C1 segment of cervical spinal cord (tissue), 14 donors: ENCODE results near the gene DTX1.

ENCODE experiments used
- DNase-seq, 14 donors: peaks; one replicate each; lab custom pipeline; 2025; lab: John Stamatoyannopoulos, UW

DTX1 gene

DNA sequence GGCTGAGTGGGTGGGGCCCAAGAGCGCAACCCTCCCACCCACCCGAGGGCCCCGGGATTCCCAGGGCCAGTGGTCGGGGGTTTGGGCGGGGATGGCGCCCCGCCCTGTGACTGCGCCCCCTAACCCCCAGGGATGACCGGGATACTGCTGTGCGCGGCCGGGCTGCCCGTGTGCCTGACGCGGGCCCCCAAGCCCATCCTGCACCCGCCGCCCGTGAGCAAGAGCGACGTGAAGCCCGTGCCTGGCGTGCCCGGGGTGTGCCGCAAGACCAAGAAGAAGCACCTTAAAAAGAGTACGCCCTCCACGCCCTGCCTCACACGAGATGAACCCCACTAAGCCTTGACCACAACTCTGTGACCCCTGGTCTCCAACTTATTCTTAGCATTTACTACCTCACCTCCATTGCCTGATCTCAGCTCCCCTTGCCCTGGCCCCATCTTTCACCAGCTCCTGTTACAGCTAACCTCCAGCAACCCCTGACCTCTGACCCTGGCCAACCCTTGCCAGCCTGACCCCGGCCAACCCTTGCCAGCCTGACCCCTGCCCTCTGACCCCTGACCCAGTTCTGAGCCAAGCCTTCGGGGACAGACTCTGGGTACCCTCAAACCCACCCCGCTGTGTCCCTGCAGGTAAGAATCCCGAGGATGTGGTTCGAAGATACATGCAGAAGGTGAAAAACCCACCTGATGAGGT lies 37.0 kb downstream of the DTX1 start:
- no peak for DNase-seq

GRCh38 chr12:113094738-113095137 lies 38.2 kb downstream of the DTX1 start:
- no peak for DNase-seq

- no peak for DNase-seq
Observed at GRCh38 chr12:113095405-113095804, 38.9 kb downstream of the DTX1 start.

DNA sequence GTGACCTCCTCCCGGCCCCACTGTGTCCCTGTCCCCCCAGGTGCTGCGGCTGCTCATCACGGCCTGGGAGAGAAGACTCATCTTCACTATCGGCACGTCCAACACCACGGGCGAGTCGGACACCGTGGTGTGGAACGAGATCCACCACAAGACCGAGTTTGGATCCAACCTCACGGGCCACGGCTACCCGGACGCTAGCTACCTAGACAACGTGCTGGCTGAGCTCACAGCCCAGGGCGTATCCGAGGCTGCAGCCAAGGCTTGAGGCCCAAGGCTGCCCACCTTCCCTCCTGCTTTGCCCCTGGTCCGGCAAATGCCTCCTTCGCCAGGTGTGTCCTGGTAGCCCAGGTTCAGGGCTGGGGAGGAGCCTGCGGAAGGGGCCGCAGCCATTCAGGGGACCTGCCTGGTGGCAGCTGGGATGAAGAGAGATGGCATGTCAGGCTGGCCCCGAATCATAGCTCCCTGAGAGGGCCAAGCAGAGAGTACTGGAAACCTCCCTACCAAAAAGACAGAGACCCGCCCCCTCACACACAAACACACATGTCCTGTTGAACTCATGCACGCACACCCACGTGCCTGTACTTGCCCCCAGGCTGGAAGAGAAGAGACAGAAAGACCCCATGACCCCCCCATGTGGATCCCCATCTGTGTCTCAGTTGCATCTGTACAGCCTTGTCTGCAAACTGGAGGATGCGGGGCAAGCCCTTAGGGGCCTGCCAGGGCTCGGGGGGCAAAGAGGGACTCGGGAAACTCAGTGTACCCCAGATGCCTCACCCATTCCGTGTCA lies 40.3 kb downstream of the DTX1 start:
- peak in 2 of 14 donors; percentile 25 to 26 for DNase-seq

- peak in 13 of 14 donors; percentile 34 to 86 (median 68) for DNase-seq
Observed at GRCh38 chr12:113097716-113098440, 41.3 kb downstream of the DTX1 start.

- peak in 13 of 14 donors; percentile 21 to 86 (median 71) for DNase-seq
Observed at GRCh38 chr12:113098441-113099028, 42.0 kb downstream of the DTX1 start.

- no peak for DNase-seq
Observed at GRCh38 chr12:113099364-113099763, 42.8 kb downstream of the DTX1 start.

DNA sequence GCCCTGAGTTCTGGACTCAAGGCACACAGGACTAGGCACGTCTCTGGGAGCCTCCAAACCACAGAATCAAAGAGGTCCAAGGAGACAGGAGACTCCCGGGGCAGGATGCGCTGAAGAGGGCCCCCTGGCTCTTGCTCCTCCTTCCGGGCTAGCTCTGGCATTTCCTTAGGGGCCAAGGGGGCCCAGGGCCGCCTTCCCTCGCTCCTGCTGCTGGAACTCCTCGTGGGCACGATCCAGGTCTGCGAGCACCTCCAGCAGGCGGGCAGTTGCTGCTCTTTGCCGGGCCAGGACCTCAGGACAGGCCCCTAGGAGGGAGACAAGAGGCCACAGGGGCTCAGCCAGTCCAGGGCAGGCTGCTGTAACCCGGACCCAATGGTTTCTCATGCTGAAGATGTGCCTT lies 43.2 kb downstream of the DTX1 start:
- DNase-seq = no peak

GRCh38 chr12:113101751-113102150 lies 45.2 kb downstream of the DTX1 start:
- peak in 1 of 14 donors; percentile 7 for DNase-seq

GRCh38 chr12:113102811-113103210 lies 46.3 kb downstream of the DTX1 start:
- DNase-seq = no peak

DNA sequence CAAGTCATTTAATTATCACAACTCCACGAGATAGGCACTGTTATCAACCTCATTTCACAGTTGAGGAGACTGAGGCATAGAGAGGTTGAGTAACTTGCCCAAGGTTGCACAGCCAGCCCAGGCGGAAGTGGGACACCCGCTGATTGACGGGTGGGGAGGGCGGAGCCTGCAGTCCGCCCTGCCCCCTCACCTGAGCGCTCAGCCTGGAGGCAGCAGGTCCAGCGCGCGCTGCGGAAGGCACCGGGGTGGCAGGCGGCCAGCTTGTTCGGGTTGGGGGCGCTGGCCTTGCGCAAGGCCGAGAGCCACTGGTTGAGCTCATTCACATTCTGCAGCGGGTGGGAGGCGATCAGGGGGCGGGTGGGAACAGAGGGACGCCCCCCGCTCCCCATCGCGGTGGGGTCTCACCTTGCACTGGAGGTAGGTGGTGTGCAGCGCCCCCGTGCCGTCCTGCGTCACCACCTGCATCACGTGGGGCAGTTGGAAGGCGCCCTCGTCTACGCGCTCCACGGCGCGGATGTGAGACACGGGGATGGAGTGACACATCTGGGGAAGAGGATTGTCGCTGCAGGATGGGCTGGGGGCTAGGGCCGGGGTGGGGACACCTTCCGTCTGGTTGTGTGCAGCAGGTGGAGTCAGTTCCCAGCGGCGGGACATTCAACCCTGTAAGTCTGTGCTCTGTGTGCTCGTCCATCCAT lies 47.4 kb downstream of the DTX1 start:
- peak in 1 of 14 donors; percentile 19 for DNase-seq

DNA sequence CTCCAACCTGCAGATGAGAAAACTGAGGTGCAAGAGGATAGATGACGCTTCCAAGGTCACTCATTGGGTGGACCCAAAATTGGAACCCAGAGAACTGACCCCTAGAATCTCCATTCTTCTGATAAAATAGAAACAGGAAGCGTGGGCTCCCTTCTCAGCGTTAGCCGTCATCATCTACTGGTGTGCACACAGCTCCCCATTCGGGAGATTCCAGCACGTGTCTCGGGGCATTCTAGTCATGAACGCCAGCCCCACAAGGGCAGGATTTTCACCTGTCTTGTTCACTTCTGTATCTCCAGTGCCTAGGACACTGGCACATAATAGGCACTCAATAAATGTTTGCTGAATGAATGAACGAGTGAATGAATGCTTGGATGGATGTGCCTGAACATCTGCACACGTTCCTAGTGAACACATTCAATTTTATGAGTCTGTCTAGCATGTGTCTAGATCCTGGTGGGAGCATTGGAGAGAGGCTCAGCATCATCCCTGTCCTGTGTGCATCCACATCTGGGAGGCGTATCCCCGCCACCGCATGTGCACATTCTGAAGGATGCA lies 48.5 kb downstream of the DTX1 start:
- no peak for DNase-seq

- no peak for DNase-seq
Observed at GRCh38 chr12:113105606-113106271, 49.2 kb downstream of the DTX1 start.

DNA sequence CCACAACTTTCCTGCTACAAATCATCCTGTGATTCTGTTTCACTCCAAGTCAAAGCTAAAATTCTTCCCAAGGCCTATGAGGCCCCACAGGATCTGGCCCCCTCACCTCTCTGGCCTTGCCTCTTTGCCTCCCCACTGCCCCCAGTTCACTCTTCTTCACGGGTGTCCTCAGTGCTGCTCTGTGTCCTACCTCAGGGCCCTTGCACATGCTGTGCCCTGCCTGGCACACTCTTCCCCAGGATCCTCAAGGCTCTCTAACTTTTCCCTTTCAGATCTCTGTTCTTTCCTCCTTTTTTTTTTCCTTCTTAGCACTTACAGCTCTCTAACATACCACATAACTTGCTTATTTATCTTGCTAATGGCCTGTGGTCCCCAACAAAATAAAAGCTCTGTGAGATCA lies 49.8 kb downstream of the DTX1 start:
- no peak for DNase-seq

- DNase-seq = no peak
Observed at GRCh38 chr12:113108308-113108707, 51.8 kb downstream of the DTX1 start.

DNA sequence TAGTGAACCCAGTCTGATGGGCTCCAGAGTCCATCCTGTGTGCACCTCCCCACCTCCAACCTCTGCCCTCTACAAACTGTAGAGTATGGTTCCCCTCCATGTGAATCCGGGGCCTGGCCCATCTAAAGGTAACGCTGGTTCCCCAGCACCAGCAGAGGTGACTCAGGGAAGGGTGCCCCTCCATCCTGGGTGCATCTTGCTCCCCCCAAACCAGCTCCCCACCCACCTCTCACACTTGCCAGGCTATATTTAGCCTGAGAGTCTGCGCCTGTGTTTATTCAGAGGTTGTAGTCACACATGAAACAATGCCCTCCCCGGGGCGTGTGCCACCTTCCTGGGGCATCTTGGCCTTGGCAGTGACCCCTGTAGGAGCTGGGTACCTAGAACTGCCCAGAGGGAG lies 52.8 kb downstream of the DTX1 start:
- no peak for DNase-seq

- DNase-seq = no peak
Observed at GRCh38 chr12:113109872-113110599, 53.5 kb downstream of the DTX1 start.

DNA sequence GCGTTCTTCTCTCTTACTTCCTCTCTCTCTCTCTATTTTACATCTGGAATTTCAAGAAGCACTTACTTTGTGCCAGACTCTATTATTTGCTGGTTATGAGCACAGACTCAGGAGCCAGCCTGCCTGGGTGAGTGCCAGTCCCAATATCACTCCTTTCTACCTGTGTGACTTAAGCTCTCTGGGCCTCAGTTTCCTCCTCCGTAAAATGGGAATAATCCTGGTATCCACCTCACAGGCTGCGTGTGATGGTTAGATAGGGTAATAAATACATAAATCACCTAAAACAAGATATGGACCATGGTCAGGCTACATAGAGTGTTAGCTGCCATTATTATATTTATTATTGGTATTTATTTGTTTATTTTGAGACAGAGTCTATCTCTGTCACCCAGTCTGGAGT lies 54.7 kb downstream of the DTX1 start:
- no peak for DNase-seq

GRCh38 chr12:113112043-113112899 lies 55.7 kb downstream of the DTX1 start:
- no peak for DNase-seq
